Cardiac fibroblast (primary cell): ENCODE results near the gene SPECC1.

Experiments
- DNase-seq, 2 donors: peaks; one replicate each; pipeline versions ENCODE4 v3.0.0 to v3.0.0-alpha.2; 2010; ENCODE audit warnings: low read depth in 2 of 2
- H3K4me3 ChIP-seq, 2 donors: replicated peaks in 1 of 2; 1 replicate in 1 of 2; 2 replicates in 1 of 2; pipeline ENCODE4 v1.5.1; 2011; ENCODE audit warnings: low read depth in 2 of 2, low read length in 2 of 2, mild to moderate bottlenecking in 2 of 2, moderate library complexity in 1 of 2
- CTCF ChIP-seq: IDR thresholded peaks from one replicate; pipeline ENCODE4 v1.5.1; 2011; ENCODE audit warnings: low read depth, mild to moderate bottlenecking, low read length, inconsistent platforms

Gene SPECC1

GRCh38 chr17:20197272-20197926 is 188.2 kb downstream of the SPECC1 start:
- DNase-seq = no peak

GRCh38 chr17:20200016-20200795 is 191.0 kb downstream of the SPECC1 start:
- DNase-seq = no peak
- no peak overlapping the region for H3K4me3 ChIP-seq
- TF ChIP-seq CTCF = no peak

More at GRCh38 chr17:20197272-20197926, 188.2 kb downstream of the SPECC1 start:
- TF ChIP-seq CTCF = no peak
- H3K4me3 ChIP-seq = no peak overlapping the region

- no peak overlapping the region for H3K4me3 ChIP-seq
- TF ChIP-seq CTCF = no peak
- DNase-seq = no peak
These were observed 191.8 kb downstream of the SPECC1 start for GRCh38 chr17:20200865-20201458.

GRCh38 chr17:20202141-20202621 is 193.0 kb downstream of the SPECC1 start:
- TF ChIP-seq CTCF = no peak
- DNase-seq = no peak
- H3K4me3 ChIP-seq = no peak overlapping the region

- no peak overlapping the region for H3K4me3 ChIP-seq
- peak in 1 of 2 donors; percentile 49 for DNase-seq
- TF ChIP-seq CTCF = no peak
These were observed 193.9 kb downstream of the SPECC1 start for GRCh38 chr17:20203018-20203417.

- peak in 1 of 2 donors; percentile 55 for DNase-seq
- TF ChIP-seq CTCF = no peak
- H3K4me3 ChIP-seq = no peak overlapping the region
These were observed 194.7 kb downstream of the SPECC1 start for GRCh38 chr17:20203761-20204263.
